ENCODE measurements around the gene CELF4. TPM values are rescaled to one million over a fixed set of nuclear protein-coding genes. Genes with fewer than 3 reads are reported as not detected.
A peak's percentile ranks its signal among the peaks of the same experiment; 100 is the strongest.

The CELF4 gene
- total and polyA plus RNA-seq, 2 of the 4 experiments (the other 2 are of a cell fraction), result not detected

DNA sequence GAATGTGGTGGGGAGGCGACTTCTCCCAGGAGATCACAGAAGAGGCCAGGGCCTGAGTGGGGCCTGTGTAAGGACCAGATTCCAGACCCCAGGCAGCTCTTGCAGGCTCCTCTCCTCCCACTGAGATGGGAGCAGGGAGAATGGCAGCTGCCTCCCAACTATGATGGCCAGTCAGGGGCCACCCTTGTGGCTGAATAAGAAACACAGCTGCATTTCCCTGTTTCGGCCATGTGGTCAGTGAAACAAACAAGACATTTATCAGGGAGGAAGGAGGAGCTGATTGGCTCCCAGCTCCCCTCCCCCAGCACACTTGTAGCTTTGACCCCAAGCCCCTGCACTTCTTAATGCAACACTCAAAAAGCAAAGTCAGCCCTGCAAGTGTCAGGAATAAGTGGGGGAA lies 143.5 kb downstream of the CELF4 start:
- Histone ChIP-seq H3K9me3 (ENCODE audit: control insufficient read depth, insufficient read depth, low read length) (no peaks in the 10 kb centered on the region), H2BK120ac (ENCODE audit: low read depth, low read length) (no peak overlapping the region), H3K14ac (replicated peaks; ENCODE audit: low read depth, low read length) (no peak overlapping the region), H3K4me1 (ENCODE audit: control insufficient read depth, insufficient read depth, low read length) (no peaks in the 10 kb centered on the region), H2BK15ac (ENCODE audit: low read depth, low read length) (no peak overlapping the region), H3K9me1 (ENCODE audit: insufficient read depth, low read length) (no peaks in the 10 kb centered on the region), H4K5ac (ENCODE audit: low read depth, low read length) (no peak overlapping the region), H3K27ac (ENCODE audit: insufficient read depth, low read length) (no peak overlapping the region), H3K79me1 (ENCODE audit: low read depth in 1 of 2, low read length in 2 of 2) (no peaks in the 10 kb centered on the region), H3K36me3 (ENCODE audit: control insufficient read depth, insufficient read depth, low read length) (no peaks in the 10 kb centered on the region), H3K9ac (ENCODE audit: low read depth, low read length) (no peak overlapping the region), H3K4me3 (ENCODE audit: insufficient read depth, low read depth, low read length) (no peak overlapping the region), H3K18ac (ENCODE audit: low read depth, low read length) (no peak overlapping the region), H3K56ac (ENCODE audit: extremely low read depth, insufficient read depth, low read length) (no peak overlapping the region), H4K8ac (ENCODE audit: low read depth in 2 of 2, low read length in 2 of 2) (no peak overlapping the region), H4K20me1 (ENCODE audit: insufficient read depth, low read length) (no peaks in the 10 kb centered on the region), H2BK20ac (ENCODE audit: low read depth, low read length) (no peak overlapping the region), H3K23ac (ENCODE audit: low read depth, low read length) (no peak overlapping the region), H4K91ac (ENCODE audit: insufficient read depth, low read depth, low read length) (no peak overlapping the region), H3K4ac (ENCODE audit: low read depth, low read length) (no peak overlapping the region), H3K27me3 (ENCODE audit: control insufficient read depth, insufficient read depth, low read length) (peaks cover 17% of the 10 kb centered on the region), H2AFZ (replicated peaks; ENCODE audit: low read length, poor library complexity) (peak overlapping the region; percentile 10), H2AK9ac (replicated peaks; ENCODE audit: low read depth, low read length, poor library complexity) (no peak overlapping the region), H3K4me2 (ENCODE audit: low read depth, low read length) (no peak overlapping the region), H2AK5ac (ENCODE audit: low read depth, low read length) (no peak overlapping the region), H2BK5ac (ENCODE audit: low read depth, low read length, poor library complexity, severe bottlenecking) (no peak overlapping the region)
- ChIA-PET CTCF (no interaction called here), POLR2A (ENCODE audit: unreplicated experiment) (no interaction called here)
- 100% methylated on average over 1 of the region's 2 CpGs; no CpG with 5 or more reads in 1 of the 2 experiments for WGBS, 2 experiments (ENCODE audit: extremely low coverage in 2 of 2, insufficient read length in 1 of 2)
- TF ChIP-seq MAFK (IDR thresholded peaks at IDR 0.05; ENCODE audit: low read depth, low read length) (no peak), CHD1 (IDR thresholded peaks at IDR 0.05; ENCODE audit: low read depth, low read length) (no peak), FOS (IDR thresholded peaks at IDR 0.05; ENCODE audit: low read depth, low read length) (no peak), BHLHE40 (IDR thresholded peaks at IDR 0.05; ENCODE audit: low read depth, low read length) (no peak), RFX5 (IDR thresholded peaks at IDR 0.05; ENCODE audit: low read depth, low read length) (no peak), MXI1 (IDR thresholded peaks at IDR 0.05; ENCODE audit: borderline replicate concordance, low read depth, low read length) (no peak), SMC3 (IDR thresholded peaks at IDR 0.05; ENCODE audit: low read depth, low read length) (no peak), MAZ (IDR thresholded peaks at IDR 0.05; ENCODE audit: borderline replicate concordance, low read depth, low read length) (no peak), RCOR1 (IDR thresholded peaks at IDR 0.05; ENCODE audit: insufficient replicate concordance, low read length) (no peak), NFE2L2 (IDR thresholded peaks at IDR 0.05; ENCODE audit: low read depth, low read length) (no peak), POLR2A (IDR thresholded peaks at IDR 0.05; ENCODE audit: low read depth, low read length) (no peak)
- TF ChIP-seq, protein P1, sequence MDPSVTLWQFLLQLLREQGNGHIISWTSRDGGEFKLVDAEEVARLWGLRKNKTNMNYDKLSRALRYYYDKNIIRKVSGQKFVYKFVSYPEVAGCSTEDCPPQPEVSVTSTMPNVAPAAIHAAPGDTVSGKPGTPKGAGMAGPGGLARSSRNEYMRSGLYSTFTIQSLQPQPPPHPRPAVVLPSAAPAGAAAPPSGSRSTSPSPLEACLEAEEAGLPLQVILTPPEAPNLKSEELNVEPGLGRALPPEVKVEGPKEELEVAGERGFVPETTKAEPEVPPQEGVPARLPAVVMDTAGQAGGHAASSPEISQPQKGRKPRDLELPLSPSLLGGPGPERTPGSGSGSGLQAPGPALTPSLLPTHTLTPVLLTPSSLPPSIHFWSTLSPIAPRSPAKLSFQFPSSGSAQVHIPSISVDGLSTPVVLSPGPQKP (IDR thresholded peaks at IDR 0.05; ENCODE audit: borderline replicate concordance, low read depth, low read length), result no peak
- TF ChIP-seq, protein P2, sequence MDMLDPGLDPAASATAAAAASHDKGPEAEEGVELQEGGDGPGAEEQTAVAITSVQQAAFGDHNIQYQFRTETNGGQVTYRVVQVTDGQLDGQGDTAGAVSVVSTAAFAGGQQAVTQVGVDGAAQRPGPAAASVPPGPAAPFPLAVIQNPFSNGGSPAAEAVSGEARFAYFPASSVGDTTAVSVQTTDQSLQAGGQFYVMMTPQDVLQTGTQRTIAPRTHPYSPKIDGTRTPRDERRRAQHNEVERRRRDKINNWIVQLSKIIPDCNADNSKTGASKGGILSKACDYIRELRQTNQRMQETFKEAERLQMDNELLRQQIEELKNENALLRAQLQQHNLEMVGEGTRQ (IDR thresholded peaks at IDR 0.05; ENCODE audit: low read depth, low read length), result no peak
- TF ChIP-seq, protein P3, sequence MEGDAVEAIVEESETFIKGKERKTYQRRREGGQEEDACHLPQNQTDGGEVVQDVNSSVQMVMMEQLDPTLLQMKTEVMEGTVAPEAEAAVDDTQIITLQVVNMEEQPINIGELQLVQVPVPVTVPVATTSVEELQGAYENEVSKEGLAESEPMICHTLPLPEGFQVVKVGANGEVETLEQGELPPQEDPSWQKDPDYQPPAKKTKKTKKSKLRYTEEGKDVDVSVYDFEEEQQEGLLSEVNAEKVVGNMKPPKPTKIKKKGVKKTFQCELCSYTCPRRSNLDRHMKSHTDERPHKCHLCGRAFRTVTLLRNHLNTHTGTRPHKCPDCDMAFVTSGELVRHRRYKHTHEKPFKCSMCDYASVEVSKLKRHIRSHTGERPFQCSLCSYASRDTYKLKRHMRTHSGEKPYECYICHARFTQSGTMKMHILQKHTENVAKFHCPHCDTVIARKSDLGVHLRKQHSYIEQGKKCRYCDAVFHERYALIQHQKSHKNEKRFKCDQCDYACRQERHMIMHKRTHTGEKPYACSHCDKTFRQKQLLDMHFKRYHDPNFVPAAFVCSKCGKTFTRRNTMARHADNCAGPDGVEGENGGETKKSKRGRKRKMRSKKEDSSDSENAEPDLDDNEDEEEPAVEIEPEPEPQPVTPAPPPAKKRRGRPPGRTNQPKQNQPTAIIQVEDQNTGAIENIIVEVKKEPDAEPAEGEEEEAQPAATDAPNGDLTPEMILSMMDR (conservative IDR thresholded peaks at IDR 0.05; ENCODE audit: low read depth, low read length), result no peak
- dilution Hi-C loops (cut with HindIII; ENCODE audit: low sequenced_read_pairs, unreplicated experiment), result no loop called here
- intact Hi-C loops (cut with micrococcal nuclease), result no loop called here
- DNase-seq (no peak), ATAC-seq (ENCODE audit: low read depth) (no peak; the same call in 1 of the 2 replicates)
- BruUV-seq (replicated peaks), result no TSS peak
- in situ Hi-C loops (cut with MboI; ENCODE audit: low sequenced_read_pairs), result no loop called here
